ENCODE measurements around the gene CNGA2.

CNGA2 gene

GRCh38 chrX:151711787-151712186, 22.8 kb upstream of the CNGA2 start:
- Histone ChIP-seq H3K4me1 (ENCODE audit: control insufficient read depth, insufficient read depth, low read length) (peaks cover 2% of the 10 kb centered on the region; the same call in 1 of the 2 replicates), H3K27ac (ENCODE audit: low read length) (no peak overlapping the region), H3K9me3 (ENCODE audit: control insufficient read depth, insufficient read depth, low read length) (no peaks in the 10 kb centered on the region), H3K27me3 (ENCODE audit: control insufficient read depth, insufficient read depth, low read length) (no peaks in the 10 kb centered on the region), H3K36me3 (ENCODE audit: control insufficient read depth, insufficient read depth, low read length) (no peaks in the 10 kb centered on the region), H3K4me3 (ENCODE audit: low read length) (no peak overlapping the region)
- WGBS (ENCODE audit: insufficient coverage, insufficient read length): no CpG with 5 or more reads among the region's 2 CpGs
- DNase-seq (ENCODE audit: low read depth, low spot score): no peak

- H3K4me3 ChIP-seq (ENCODE audit: low read length): no peak overlapping the region
Observed at GRCh38 chrX:151712253-151712652, 22.3 kb upstream of the CNGA2 start.

GRCh38 chrX:151713849-151714248, 20.7 kb upstream of the CNGA2 start:
- Histone ChIP-seq H3K36me3 (ENCODE audit: control insufficient read depth, insufficient read depth, low read length) (no peaks in the 10 kb centered on the region), H3K9me3 (ENCODE audit: control insufficient read depth, insufficient read depth, low read length) (no peaks in the 10 kb centered on the region), H3K4me3 (ENCODE audit: low read length) (no peak overlapping the region), H3K4me1 (ENCODE audit: control insufficient read depth, insufficient read depth, low read length) (peaks cover 2% of the 10 kb centered on the region; the same call in 1 of the 2 replicates), H3K27me3 (ENCODE audit: control insufficient read depth, insufficient read depth, low read length) (no peaks in the 10 kb centered on the region), H3K27ac (ENCODE audit: low read length) (no peak overlapping the region)
- DNase-seq (ENCODE audit: low read depth, low spot score): no peak
- no CpG with 5 or more reads among the region's 3 CpGs for WGBS (ENCODE audit: insufficient coverage, insufficient read length)

More at GRCh38 chrX:151712253-151712652, 22.3 kb upstream of the CNGA2 start:
- Histone ChIP-seq H3K27me3 (ENCODE audit: control insufficient read depth, insufficient read depth, low read length) (no peaks in the 10 kb centered on the region), H3K27ac (ENCODE audit: low read length) (no peak overlapping the region), H3K36me3 (ENCODE audit: control insufficient read depth, insufficient read depth, low read length) (no peaks in the 10 kb centered on the region), H3K4me1 (ENCODE audit: control insufficient read depth, insufficient read depth, low read length) (peaks cover 2% of the 10 kb centered on the region; the same call in 1 of the 2 replicates), H3K9me3 (ENCODE audit: control insufficient read depth, insufficient read depth, low read length) (no peaks in the 10 kb centered on the region)
- no CpG with 5 or more reads among the region's 3 CpGs for WGBS (ENCODE audit: insufficient coverage, insufficient read length)
- no peak for DNase-seq (ENCODE audit: low read depth, low spot score)

GRCh38 chrX:151714362-151714761, 20.2 kb upstream of the CNGA2 start:
- Histone ChIP-seq H3K27ac (ENCODE audit: low read length) (no peak overlapping the region), H3K4me3 (ENCODE audit: low read length) (no peak overlapping the region), H3K9me3 (ENCODE audit: control insufficient read depth, insufficient read depth, low read length) (no peaks in the 10 kb centered on the region), H3K27me3 (ENCODE audit: control insufficient read depth, insufficient read depth, low read length) (no peaks in the 10 kb centered on the region), H3K4me1 (ENCODE audit: control insufficient read depth, insufficient read depth, low read length) (peaks cover 2% of the 10 kb centered on the region; the same call in 1 of the 2 replicates), H3K36me3 (ENCODE audit: control insufficient read depth, insufficient read depth, low read length) (no peaks in the 10 kb centered on the region)
- no peak for DNase-seq (ENCODE audit: low read depth, low spot score)
- WGBS (ENCODE audit: insufficient coverage, insufficient read length): no CpG with 5 or more reads among the region's 5 CpGs

- Histone ChIP-seq H3K9me3 (ENCODE audit: control insufficient read depth, insufficient read depth, low read length) (no peaks in the 10 kb centered on the region), H3K4me3 (ENCODE audit: low read length) (no peak within 1 kb of the TSS)
Observed at GRCh38 chrX:151715752-151716151, 18.8 kb upstream of the CNGA2 start, which contains the start of gene FATE1. Gene FATE1 (plus strand): TSS chrX:151716035. CDS start chrX:151716120, 85 bp downstream.

GRCh38 chrX:151722241-151722846, 12.2 kb upstream of the CNGA2 start:
- Histone ChIP-seq H3K36me3 (ENCODE audit: control insufficient read depth, insufficient read depth, low read length) (no peaks in the 10 kb centered on the region), H3K4me1 (ENCODE audit: control insufficient read depth, insufficient read depth, low read length) (peaks cover 4% of the 10 kb centered on the region), H3K27me3 (ENCODE audit: control insufficient read depth, insufficient read depth, low read length) (no peaks in the 10 kb centered on the region), H3K27ac (ENCODE audit: low read length) (no peak overlapping the region), H3K4me3 (ENCODE audit: low read length) (no peak overlapping the region), H3K9me3 (ENCODE audit: control insufficient read depth, insufficient read depth, low read length) (no peaks in the 10 kb centered on the region)
- WGBS (ENCODE audit: insufficient coverage, insufficient read length): no CpG with 5 or more reads among the region's 24 CpGs
- peak; percentile 43 for DNase-seq (ENCODE audit: low read depth, low spot score)

More at GRCh38 chrX:151715752-151716151, 18.8 kb upstream of the CNGA2 start, which contains the start of gene FATE1:
- no peaks in the 10 kb centered on the region for H3K27me3 ChIP-seq (ENCODE audit: control insufficient read depth, insufficient read depth, low read length)
- no CpG with 5 or more reads among the region's 3 CpGs for WGBS (ENCODE audit: insufficient coverage, insufficient read length)
- H3K4me1 ChIP-seq (ENCODE audit: control insufficient read depth, insufficient read depth, low read length): peaks cover 2% of the 10 kb centered on the region; the same call in 1 of the 2 replicates
- no peak within 1 kb of the TSS for H3K27ac ChIP-seq (ENCODE audit: low read length)
- DNase-seq (ENCODE audit: low read depth, low spot score): no peak
- H3K36me3 ChIP-seq (ENCODE audit: control insufficient read depth, insufficient read depth, low read length): no peaks in the 10 kb centered on the region

- H3K9me3 ChIP-seq (ENCODE audit: control insufficient read depth, insufficient read depth, low read length): no peaks in the 10 kb centered on the region
- H3K27me3 ChIP-seq (ENCODE audit: control insufficient read depth, insufficient read depth, low read length): no peaks in the 10 kb centered on the region
- no CpG with 5 or more reads among the region's 7 CpGs for WGBS (ENCODE audit: insufficient coverage, insufficient read length)
- H3K4me3 ChIP-seq (ENCODE audit: low read length): no peak overlapping the region
- DNase-seq (ENCODE audit: low read depth, low spot score): no peak
- peaks cover 4% of the 10 kb centered on the region for H3K4me1 ChIP-seq (ENCODE audit: control insufficient read depth, insufficient read depth, low read length)
- no peak overlapping the region for H3K27ac ChIP-seq (ENCODE audit: low read length)
- H3K36me3 ChIP-seq (ENCODE audit: control insufficient read depth, insufficient read depth, low read length): no peaks in the 10 kb centered on the region
Observed at GRCh38 chrX:151723156-151723760, 11.3 kb upstream of the CNGA2 start.

GRCh38 chrX:151724563-151725337, 9.8 kb upstream of the CNGA2 start:
- Histone ChIP-seq H3K27me3 (ENCODE audit: control insufficient read depth, insufficient read depth, low read length) (no peaks in the 10 kb centered on the region), H3K27ac (ENCODE audit: low read length) (no peak overlapping the region), H3K4me1 (ENCODE audit: control insufficient read depth, insufficient read depth, low read length) (peaks cover 4% of the 10 kb centered on the region), H3K9me3 (ENCODE audit: control insufficient read depth, insufficient read depth, low read length) (no peaks in the 10 kb centered on the region), H3K36me3 (ENCODE audit: control insufficient read depth, insufficient read depth, low read length) (no peaks in the 10 kb centered on the region), H3K4me3 (ENCODE audit: low read length) (no peak overlapping the region)
- DNase-seq (ENCODE audit: low read depth, low spot score): no peak
- no CpG with 5 or more reads among the region's 7 CpGs for WGBS (ENCODE audit: insufficient coverage, insufficient read length)

- no peak for DNase-seq (ENCODE audit: low read depth, low spot score)
- Histone ChIP-seq H3K4me1 (ENCODE audit: control insufficient read depth, insufficient read depth, low read length) (peaks cover 4% of the 10 kb centered on the region), H3K36me3 (ENCODE audit: control insufficient read depth, insufficient read depth, low read length) (no peaks in the 10 kb centered on the region), H3K9me3 (ENCODE audit: control insufficient read depth, insufficient read depth, low read length) (no peaks in the 10 kb centered on the region), H3K27ac (ENCODE audit: low read length) (no peak overlapping the region), H3K4me3 (ENCODE audit: low read length) (no peak overlapping the region), H3K27me3 (ENCODE audit: control insufficient read depth, insufficient read depth, low read length) (no peaks in the 10 kb centered on the region)
- no CpG with 5 or more reads among the region's 1 CpG for WGBS (ENCODE audit: insufficient coverage, insufficient read length)
Observed at GRCh38 chrX:151725338-151725614, 9.3 kb upstream of the CNGA2 start.

GRCh38 chrX:151726751-151727150, 7.8 kb upstream of the CNGA2 start:
- H3K36me3 ChIP-seq (ENCODE audit: control insufficient read depth, insufficient read depth, low read length): no peaks in the 10 kb centered on the region
- no CpG with 5 or more reads among the region's 5 CpGs for WGBS (ENCODE audit: insufficient coverage, insufficient read length)
- H3K4me3 ChIP-seq (ENCODE audit: low read length): no peak overlapping the region
- DNase-seq (ENCODE audit: low read depth, low spot score): no peak
- H3K4me1 ChIP-seq (ENCODE audit: control insufficient read depth, insufficient read depth, low read length): peaks cover 4% of the 10 kb centered on the region
- H3K27ac ChIP-seq (ENCODE audit: low read length): no peak overlapping the region
- H3K27me3 ChIP-seq (ENCODE audit: control insufficient read depth, insufficient read depth, low read length): no peaks in the 10 kb centered on the region
- H3K9me3 ChIP-seq (ENCODE audit: control insufficient read depth, insufficient read depth, low read length): no peaks in the 10 kb centered on the region

Data from iPS DF 6.9 (cell line).